HG03159 (cell line): ENCODE measurements around the gene ZNF217.
"Not testable (repeated sequence)": the region's sequence is repeated elsewhere in the genome, so short reads cannot be mapped to it uniquely, and the experiment has no call there.

ENCODE experiments used
- ATAC-seq: cut with Tn5 transposase; IDR thresholded peaks from one replicate; pipeline ENCODE4 v1.9.1; 2021; ENCODE audit warnings: mild to moderate bottlenecking, moderate library complexity; ENCODE audit not compliant: unreplicated experiment

Gene ZNF217

GRCh38 chr20:53569606-53570307, 23.9 kb downstream of the ZNF217 start:
- ATAC-seq = no peak

GRCh38 chr20:53569005-53569404, 24.6 kb downstream of the ZNF217 start:
- ATAC-seq = no peak

GRCh38 chr20:53568351-53568750, 25.3 kb downstream of the ZNF217 start:
- no peak for ATAC-seq

- no peak for ATAC-seq
These were observed 26.2 kb downstream of the ZNF217 start for GRCh38 chr20:53567379-53567917.

GRCh38 chr20:53566623-53567022, 27.0 kb downstream of the ZNF217 start:
- not testable (repeated sequence) for ATAC-seq

GRCh38 chr20:53565254-53565653, 28.4 kb downstream of the ZNF217 start:
- ATAC-seq = no peak

GRCh38 chr20:53562104-53562764, 31.4 kb downstream of the ZNF217 start:
- ATAC-seq = not testable (repeated sequence)

- no peak for ATAC-seq
These were observed 32.1 kb downstream of the ZNF217 start for GRCh38 chr20:53561505-53561904.

- ATAC-seq = no peak
These were observed 33.8 kb downstream of the ZNF217 start for GRCh38 chr20:53559816-53560215.

GRCh38 chr20:53557130-53557529, 36.5 kb downstream of the ZNF217 start:
- ATAC-seq = no peak

- ATAC-seq = no peak
These were observed 37.3 kb downstream of the ZNF217 start for GRCh38 chr20:53556267-53556897.

GRCh38 chr20:53555816-53556215, 37.8 kb downstream of the ZNF217 start:
- no peak for ATAC-seq

- ATAC-seq = no peak
These were observed 38.6 kb downstream of the ZNF217 start for GRCh38 chr20:53555081-53555480.

GRCh38 chr20:53552572-53552893, 41.1 kb downstream of the ZNF217 start:
- not testable (repeated sequence) for ATAC-seq

GRCh38 chr20:53551719-53552571, 41.7 kb downstream of the ZNF217 start:
- not testable (repeated sequence) for ATAC-seq

GRCh38 chr20:53550280-53551187, 43.1 kb downstream of the ZNF217 start:
- ATAC-seq = no peak

GRCh38 chr20:53547664-53548239, 45.9 kb downstream of the ZNF217 start:
- ATAC-seq = no peak

GRCh38 chr20:53539516-53539915, 54.1 kb downstream of the ZNF217 start:
- ATAC-seq = no peak

GRCh38 chr20:53536382-53536781, 57.3 kb downstream of the ZNF217 start:
- ATAC-seq = not testable (repeated sequence)

- no peak for ATAC-seq
These were observed 57.8 kb downstream of the ZNF217 start for GRCh38 chr20:53535878-53536277.
